Hepatocyte (in vitro differentiated cells): ENCODE data around the gene KCNQ2. TPM values are rescaled to one million over a fixed set of nuclear protein-coding genes. Genes with fewer than 3 reads are reported as not detected.

Experiments used
- DNase-seq: peaks from one replicate; pipeline ENCODE4 v3.0.0-alpha.2; 2016; ENCODE audit warnings: low spot score
- H2AFZ ChIP-seq: fragments of 200-600 bp; sonication (generic); 2 replicates; pipeline ENCODE4 v1.6.0; 2016; ENCODE audit warnings: antibody characterized with exemption, mild to moderate bottlenecking
- H3K27ac ChIP-seq: fragments of 200-600 bp; sonication (generic); 2 replicates; pipeline ENCODE4 v1.5.1; 2016; ENCODE audit warnings: mild to moderate bottlenecking
- H3K27me3 ChIP-seq: fragments of 200-600 bp; sonication (generic); 2 replicates; pipeline ENCODE4 v1.6.1; 2016
- H3K36me3 ChIP-seq: fragments of 200-600 bp; sonication (generic); replicated peaks from 2 replicates; pipeline ENCODE4 v1.5.1; 2016; ENCODE audit warnings: low read depth; ENCODE audit not compliant: insufficient read depth
- H3K4me1 ChIP-seq: fragments of 200-600 bp; sonication (generic); 2 replicates; pipeline ENCODE4 v1.5.1; 2016; ENCODE audit warnings: mild to moderate bottlenecking, moderate library complexity; ENCODE audit not compliant: insufficient read depth
- H3K4me2 ChIP-seq: fragments of 200-600 bp; sonication (generic); 2 replicates; pipeline ENCODE4 v1.6.0; 2016
- H3K4me3 ChIP-seq: fragments of 200-600 bp; sonication (generic); 2 replicates; pipeline ENCODE4 v1.5.1; 2016; ENCODE audit warnings: mild to moderate bottlenecking
- H3K79me2 ChIP-seq: fragments of 200-600 bp; sonication (generic); 2 replicates; pipeline ENCODE4 v1.6.0; 2017; ENCODE audit warnings: mild to moderate bottlenecking
- H3K9me2 ChIP-seq: fragments of 200-600 bp; sonication (generic); replicated peaks from 2 replicates; pipeline ENCODE4 v1.6.0; 2017; ENCODE audit warnings: mild to moderate bottlenecking; ENCODE audit not compliant: insufficient read depth
- H3K9me3 ChIP-seq: fragments of 200-600 bp; sonication (generic); 2 replicates; pipeline ENCODE4 v1.5.1; 2016; ENCODE audit warnings: low read depth, mild to moderate bottlenecking
- H4K20me1 ChIP-seq: fragments of 200-600 bp; sonication (generic); 2 replicates; pipeline ENCODE4 v1.6.0; 2016; ENCODE audit warnings: mild to moderate bottlenecking; ENCODE audit not compliant: insufficient read depth, poor library complexity, severe bottlenecking
- EZH2 ChIP-seq: fragments of 200-600 bp; sonication (generic); IDR thresholded peaks from 2 replicates; pipeline ENCODE4 v1.6.1; 2016; ENCODE audit warnings: antibody characterized with exemption, mild to moderate bottlenecking, borderline replicate concordance
- EZH2phosphoT487 ChIP-seq: fragments of 200-600 bp; sonication (generic); IDR thresholded peaks from one replicate; pipeline ENCODE4 v1.6.1; 2018; ENCODE audit warnings: antibody characterized with exemption, mild to moderate bottlenecking, low read depth, moderate library complexity; ENCODE audit not compliant: unreplicated experiment, severe bottlenecking
- WGBS: methylation state at CpG from one replicate; pipeline ENCODE4 v1.1.6; 2016; ENCODE audit warnings: low lambda C conversion rate; ENCODE audit errors: missing lambda C conversion rate; 5-methylcytosine and 5-hydroxymethylcytosine counted together
- polyA plus RNA-seq: library from polyadenylated mRNA; unstranded; fragments of >200 nt; fragmentation: Nextera tagmentation; extraction: Ambion mirVana; gene quantifications from 2 replicates; pipeline ENCODE4 v1.2.1, GENCODE V29; 2016
- total RNA-seq: library from RNA; depleted of rRNA; stranded (reverse); fragments of >200 nt; gene quantifications from 2 replicates; pipeline ENCODE4 v1.2.3, GENCODE V29; 2014
- TF ChIP-seq, protein P1 (sequence below): fragments of 200-600 bp; sonication (generic); IDR thresholded peaks from 2 replicates; pipeline ENCODE4 v1.5.1; 2016; ENCODE audit warnings: antibody characterized with exemption, mild to moderate bottlenecking; ENCODE audit not compliant: poor library complexity

KCNQ2 gene
- total RNA-seq (2.9 and 3.5 TPM in 2 replicates), polyA plus RNA-seq (4.3 and 5.4 TPM in 2 replicates)

DNA sequence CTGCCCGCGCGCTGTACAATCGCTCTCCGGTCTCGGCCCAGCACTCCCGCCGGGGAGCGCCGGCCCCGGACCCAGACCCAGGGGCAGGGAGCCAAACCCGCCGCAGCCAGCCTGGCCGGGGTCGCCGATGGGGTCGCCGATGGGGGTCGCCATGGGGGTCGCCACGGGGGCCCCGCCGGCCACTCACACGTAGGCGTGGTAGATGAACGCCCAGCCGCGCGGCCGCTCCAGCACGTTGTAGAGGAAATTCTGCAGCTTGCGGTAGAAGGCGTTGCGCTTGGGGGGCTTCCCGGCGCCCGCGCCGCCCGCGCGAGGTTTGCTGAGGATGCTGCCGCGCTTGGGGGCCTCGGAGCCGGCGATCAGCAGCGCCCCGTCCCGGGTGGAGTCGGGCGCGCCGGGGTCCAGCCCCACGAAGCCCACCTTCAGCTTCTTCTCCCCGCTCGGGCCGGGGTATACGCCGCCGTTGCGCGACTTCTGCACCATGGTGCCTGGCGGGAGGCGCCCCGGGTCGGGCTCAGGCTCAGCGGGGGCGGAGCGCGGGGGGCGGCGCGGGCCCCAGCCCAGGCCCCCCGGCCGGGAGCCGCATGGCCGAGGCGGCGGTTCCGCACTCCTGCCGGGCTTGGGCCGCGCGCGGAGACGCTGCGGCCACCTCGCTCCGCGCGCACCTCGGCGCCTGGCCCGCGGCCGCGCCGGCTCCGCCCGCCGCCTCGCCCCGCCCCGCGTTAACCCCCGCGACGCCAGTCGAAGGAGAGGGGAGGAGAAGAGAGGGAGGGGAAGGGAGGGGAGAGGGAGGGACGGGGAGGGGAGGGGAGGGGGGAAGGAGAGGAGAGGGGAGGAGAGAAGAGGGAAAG, at the start of gene KCNQ2:
TSS of gene KCNQ2 (minus strand) at position 675 of the 851 bp plus-strand sequence. CDS start at position 483, 192 bp downstream.
- 2% methylated on average over 33 of the region's 111 CpGs for WGBS
- no peaks in the 10 kb centered on the region for H3K9me3 ChIP-seq
- H3K4me1 ChIP-seq: peaks cover 3% of the 10 kb centered on the region
- H3K36me3 ChIP-seq: no peaks in the 10 kb centered on the region
- H2AFZ ChIP-seq: no peak within 1 kb of the TSS
- no peak within 1 kb of the TSS for H3K4me3 ChIP-seq
- no peak within 1 kb of the TSS for H3K27ac ChIP-seq
- TF ChIP-seq EZH2: peak; percentile 65
- no peak for TF ChIP-seq EZH2phosphoT487
- TF ChIP-seq, protein P1, sequence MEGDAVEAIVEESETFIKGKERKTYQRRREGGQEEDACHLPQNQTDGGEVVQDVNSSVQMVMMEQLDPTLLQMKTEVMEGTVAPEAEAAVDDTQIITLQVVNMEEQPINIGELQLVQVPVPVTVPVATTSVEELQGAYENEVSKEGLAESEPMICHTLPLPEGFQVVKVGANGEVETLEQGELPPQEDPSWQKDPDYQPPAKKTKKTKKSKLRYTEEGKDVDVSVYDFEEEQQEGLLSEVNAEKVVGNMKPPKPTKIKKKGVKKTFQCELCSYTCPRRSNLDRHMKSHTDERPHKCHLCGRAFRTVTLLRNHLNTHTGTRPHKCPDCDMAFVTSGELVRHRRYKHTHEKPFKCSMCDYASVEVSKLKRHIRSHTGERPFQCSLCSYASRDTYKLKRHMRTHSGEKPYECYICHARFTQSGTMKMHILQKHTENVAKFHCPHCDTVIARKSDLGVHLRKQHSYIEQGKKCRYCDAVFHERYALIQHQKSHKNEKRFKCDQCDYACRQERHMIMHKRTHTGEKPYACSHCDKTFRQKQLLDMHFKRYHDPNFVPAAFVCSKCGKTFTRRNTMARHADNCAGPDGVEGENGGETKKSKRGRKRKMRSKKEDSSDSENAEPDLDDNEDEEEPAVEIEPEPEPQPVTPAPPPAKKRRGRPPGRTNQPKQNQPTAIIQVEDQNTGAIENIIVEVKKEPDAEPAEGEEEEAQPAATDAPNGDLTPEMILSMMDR: no peak
- H4K20me1 ChIP-seq: no peaks in the 10 kb centered on the region
- H3K79me2 ChIP-seq: no peaks in the 10 kb centered on the region
- no peaks in the 10 kb centered on the region for H3K9me2 ChIP-seq
- no peak for DNase-seq
- peak within 1 kb of the TSS; percentile 84 for H3K4me2 ChIP-seq
- H3K27me3 ChIP-seq: peaks cover 79% of the 10 kb centered on the region

DNA sequence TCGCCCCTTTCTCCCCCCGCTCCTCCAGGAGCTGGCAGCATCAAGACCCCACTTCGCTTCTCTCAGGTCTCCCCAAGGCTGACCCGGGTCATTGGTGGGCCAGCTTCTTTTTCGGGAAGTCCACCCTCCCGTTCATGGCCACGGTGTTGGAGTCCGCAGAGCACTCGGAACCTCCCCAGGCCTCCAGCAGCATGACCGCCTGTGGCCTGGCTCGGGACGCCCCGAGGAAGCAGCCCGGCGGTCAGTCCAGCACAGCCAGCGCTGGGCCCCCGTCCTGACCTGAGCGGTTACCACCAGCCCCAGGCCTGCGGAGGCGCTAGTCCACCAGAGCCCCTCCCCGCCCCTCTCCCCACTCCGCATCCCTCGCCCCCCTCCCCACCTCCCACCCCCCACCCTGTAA, 49.1 kb upstream of the KCNQ2 start:
- Histone ChIP-seq H3K4me1 (peaks cover 13% of the 10 kb centered on the region), H3K9me3 (no peaks in the 10 kb centered on the region), H3K9me2 (no peaks in the 10 kb centered on the region), H3K4me2 (peak overlapping the region; percentile 99), H3K4me3 (peak overlapping the region; percentile 99), H3K27ac (peak overlapping the region; percentile 98), H2AFZ (no peak overlapping the region), H3K79me2 (peaks cover 16% of the 10 kb centered on the region), H4K20me1 (peaks cover 24% of the 10 kb centered on the region), H3K36me3 (no peaks in the 10 kb centered on the region), H3K27me3 (no peaks in the 10 kb centered on the region)
- TF ChIP-seq EZH2 (no peak), EZH2phosphoT487 (no peak)
- TF ChIP-seq, protein P1: no peak
- no peak for DNase-seq
- 13% methylated on average over 14 of the region's 23 CpGs for WGBS

DNA sequence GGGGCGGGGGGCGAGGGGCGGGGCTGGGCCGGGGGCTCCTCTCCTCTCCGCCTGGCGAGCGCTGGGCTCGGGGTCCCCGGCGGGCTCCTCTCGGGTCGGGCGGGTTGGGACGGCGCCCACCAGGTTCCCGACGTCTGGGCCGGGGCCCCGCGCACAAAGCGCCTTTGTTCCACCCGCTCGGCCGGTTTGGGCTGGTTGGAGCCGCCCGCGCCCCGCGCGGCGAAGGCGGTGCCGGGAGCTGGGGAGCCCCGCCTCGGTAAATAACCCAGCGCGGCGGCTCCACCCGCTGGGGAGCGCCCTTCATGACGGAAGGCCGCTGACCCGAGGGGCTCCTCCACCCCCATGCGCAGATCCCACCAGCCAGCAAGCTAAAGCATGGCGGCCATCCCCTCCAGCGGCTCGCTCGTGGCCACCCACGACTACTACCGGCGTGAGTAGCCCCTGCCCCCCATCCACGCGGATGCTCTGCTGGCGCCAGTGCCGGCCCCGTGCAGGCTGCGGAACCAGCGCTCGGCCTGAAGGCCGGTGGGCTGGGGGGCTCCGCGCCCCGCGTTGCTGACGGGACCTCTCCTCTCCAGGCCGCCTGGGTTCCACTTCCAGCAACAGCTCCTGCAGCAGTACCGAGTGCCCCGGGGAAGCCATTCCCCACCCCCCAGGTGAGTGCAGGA, 48.6 kb upstream of the KCNQ2 start:
- Histone ChIP-seq H3K27me3 (no peaks in the 10 kb centered on the region), H3K36me3 (no peaks in the 10 kb centered on the region), H2AFZ (no peak overlapping the region), H3K4me3 (peak overlapping the region; percentile 99), H4K20me1 (peaks cover 24% of the 10 kb centered on the region), H3K79me2 (peaks cover 16% of the 10 kb centered on the region), H3K4me2 (peak overlapping the region; percentile 99), H3K9me2 (no peaks in the 10 kb centered on the region), H3K27ac (peak overlapping the region; percentile 98), H3K4me1 (peaks cover 13% of the 10 kb centered on the region), H3K9me3 (no peaks in the 10 kb centered on the region)
- DNase-seq: peak; percentile 93
- 1% methylated on average over 36 of the region's 68 CpGs for WGBS
- TF ChIP-seq, protein P1: peak; percentile 6
- no peak for TF ChIP-seq EZH2
